Embryonic facial prominence (tissue), 1 donor: ENCODE data around the gene ANGPTL5.
"Not testable (repeated sequence)": the region's sequence is repeated elsewhere in the genome, so short reads cannot be mapped to it uniquely, and the experiment has no call there.

ENCODE experiments used
- DNase-seq: peaks from one replicate; pipeline ENCODE4 v3.0.0-alpha.2; 2016; ENCODE audit errors: extremely low spot score

ANGPTL5 gene

GRCh38 chr11:101889767-101890166, 26.6 kb downstream of the ANGPTL5 start:
- DNase-seq: no peak

GRCh38 chr11:101885631-101886030, 30.7 kb downstream of the ANGPTL5 start:
- DNase-seq: no peak

GRCh38 chr11:101881586-101881985, 34.7 kb downstream of the ANGPTL5 start:
- DNase-seq: no peak

- no peak for DNase-seq
Observed at GRCh38 chr11:101880222-101880621, 36.1 kb downstream of the ANGPTL5 start.

- DNase-seq: no peak
Observed at GRCh38 chr11:101872171-101872882, 44.0 kb downstream of the ANGPTL5 start.

- DNase-seq: no peak
Observed at GRCh38 chr11:101870510-101870909, 45.8 kb downstream of the ANGPTL5 start.

GRCh38 chr11:101867951-101868350, 48.4 kb downstream of the ANGPTL5 start:
- DNase-seq: no peak

- DNase-seq: no peak
Observed at GRCh38 chr11:101866619-101867491, 49.5 kb downstream of the ANGPTL5 start.

GRCh38 chr11:101864098-101864497, 52.2 kb downstream of the ANGPTL5 start:
- DNase-seq: no peak

GRCh38 chr11:101863361-101863760, 53.0 kb downstream of the ANGPTL5 start:
- DNase-seq: no peak

- no peak for DNase-seq
Observed at GRCh38 chr11:101862391-101863233, 53.7 kb downstream of the ANGPTL5 start.

GRCh38 chr11:101860696-101861427, 55.5 kb downstream of the ANGPTL5 start:
- DNase-seq: peak; percentile 59

GRCh38 chr11:101852260-101852659, 64.1 kb downstream of the ANGPTL5 start:
- DNase-seq: not testable (repeated sequence)

GRCh38 chr11:101848262-101848661, 68.1 kb downstream of the ANGPTL5 start:
- no peak for DNase-seq

- DNase-seq: no peak
Observed at GRCh38 chr11:101844608-101845007, 71.7 kb downstream of the ANGPTL5 start.

GRCh38 chr11:101840704-101841103, 75.6 kb downstream of the ANGPTL5 start:
- no peak for DNase-seq
